Activated CD8-positive, alpha-beta memory T cell treated with anti-CD3 and anti-CD28 coated beads for 4 hours (primary cell): Measurements from ENCODE around the gene KPRP.

ENCODE experiments used
- DNase-seq, 2 donors: peaks; one replicate each; pipeline ENCODE4 v3.0.0-alpha.2; 2020; ENCODE audit warnings: low read depth in 2 of 2

KPRP gene

DNA sequence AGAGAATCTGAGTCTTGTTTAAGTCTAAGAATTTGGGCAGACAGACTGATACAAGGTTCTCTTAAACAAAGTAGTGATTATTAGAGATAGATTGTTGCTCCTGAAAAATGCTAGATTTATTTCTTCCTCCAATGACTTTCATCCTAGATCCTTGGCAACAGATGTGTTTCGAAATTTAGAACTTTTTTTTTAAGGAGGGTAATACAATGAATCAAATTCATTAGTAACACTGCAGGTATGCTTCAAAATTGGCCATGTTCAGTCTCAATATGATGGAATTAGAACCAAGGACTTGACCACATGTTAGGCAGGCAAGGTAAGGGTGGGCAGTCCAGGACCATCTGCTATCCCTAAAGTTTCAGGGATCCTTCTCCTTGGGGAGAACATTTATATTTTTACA lies 12.6 kb downstream of the KPRP start:
- no peak for DNase-seq

DNA sequence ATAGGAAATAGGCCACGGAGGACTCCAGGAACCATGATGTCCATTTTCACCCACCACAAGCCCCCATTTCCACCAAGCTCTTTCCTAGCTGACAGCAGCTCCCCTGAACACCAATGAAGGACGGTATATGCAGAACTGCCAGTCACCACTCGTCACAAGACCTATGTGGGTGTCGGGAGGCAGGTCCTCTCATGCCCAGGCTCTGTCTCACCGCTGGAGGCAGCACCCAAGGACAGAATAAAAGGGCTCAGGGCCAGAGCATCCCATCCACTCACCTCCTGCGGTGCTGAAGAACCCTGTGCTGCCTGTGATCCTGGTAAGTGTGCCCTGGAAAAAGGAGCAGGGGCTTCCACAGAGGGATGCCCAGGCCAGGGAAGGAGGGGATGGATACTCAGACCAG lies 17.1 kb downstream of the KPRP start, which contains the start of gene LCE1F:
Gene LCE1F, plus strand, starts transcription at position 266 of the 400 bp plus-strand sequence. CDS start 1,232 bp downstream, outside the sequence.
- DNase-seq, result no peak

DNA sequence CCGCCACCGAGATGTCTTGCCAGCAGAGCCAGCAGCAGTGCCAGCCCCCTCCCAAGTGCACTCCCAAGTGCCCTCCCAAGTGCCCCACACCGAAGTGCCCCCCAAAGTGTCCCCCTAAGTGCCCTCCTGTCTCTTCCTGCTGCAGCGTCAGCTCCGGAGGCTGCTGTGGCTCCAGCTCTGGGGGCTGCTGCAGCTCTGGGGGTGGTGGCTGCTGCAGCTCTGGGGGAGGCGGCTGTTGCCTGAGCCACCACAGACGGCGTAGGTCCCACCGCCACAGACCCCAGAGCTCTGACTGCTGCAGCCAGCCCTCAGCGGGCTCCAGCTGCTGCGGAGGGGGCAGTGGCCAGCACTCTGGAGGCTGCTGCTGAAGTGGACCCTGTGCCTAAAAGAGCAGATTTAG lies 18.5 kb downstream of the KPRP start:
- DNase-seq, result no peak

DNA sequence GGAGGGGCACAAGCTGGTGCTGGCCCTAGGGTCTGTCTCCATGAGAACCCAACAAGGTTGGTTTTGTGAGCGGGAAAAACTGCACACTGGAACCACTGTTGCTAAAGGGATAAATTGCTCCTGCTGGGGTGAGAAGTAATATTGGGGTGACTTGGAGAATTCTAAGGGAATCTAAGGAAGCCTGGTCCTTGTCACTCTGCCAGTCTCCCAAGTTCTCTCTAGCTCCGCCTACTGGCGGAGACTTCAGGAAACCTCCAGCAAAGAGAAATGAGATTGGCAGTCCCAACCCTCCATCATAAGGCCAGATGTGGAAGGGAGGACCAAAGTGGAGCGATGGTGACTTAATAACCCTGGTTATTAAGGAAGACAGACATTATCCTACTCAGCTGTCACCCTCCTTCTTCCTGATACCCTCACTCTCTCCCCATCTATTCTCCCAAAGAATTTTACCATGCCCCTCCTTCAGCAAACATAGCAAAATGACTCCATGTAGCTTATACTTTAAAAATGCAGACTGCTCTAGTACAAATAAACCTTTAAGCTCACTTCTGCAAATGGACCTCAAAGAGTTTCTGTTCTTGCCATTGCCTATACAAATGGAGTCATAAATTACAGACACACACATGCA lies 19.8 kb downstream of the KPRP start:
- DNase-seq, result no peak

DNA sequence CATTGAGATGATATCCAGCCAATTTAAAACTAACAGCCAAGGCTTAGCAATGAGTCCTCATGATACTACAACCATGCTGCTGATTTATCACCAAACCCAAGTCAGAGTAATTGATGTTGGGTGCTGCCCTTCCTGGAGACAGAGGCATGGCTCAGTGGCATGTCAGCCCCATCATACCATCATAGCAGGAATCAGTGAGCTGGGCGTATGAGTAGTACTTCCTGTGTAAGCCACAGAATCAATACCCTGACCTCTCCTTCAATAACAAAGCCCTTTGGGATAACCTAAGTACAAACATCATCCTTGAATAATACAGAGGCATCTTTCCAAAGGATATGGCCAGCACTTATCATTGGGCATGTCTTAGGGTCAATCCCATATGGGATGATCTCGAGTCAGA lies 25.3 kb downstream of the KPRP start:
- DNase-seq, result no peak

DNA sequence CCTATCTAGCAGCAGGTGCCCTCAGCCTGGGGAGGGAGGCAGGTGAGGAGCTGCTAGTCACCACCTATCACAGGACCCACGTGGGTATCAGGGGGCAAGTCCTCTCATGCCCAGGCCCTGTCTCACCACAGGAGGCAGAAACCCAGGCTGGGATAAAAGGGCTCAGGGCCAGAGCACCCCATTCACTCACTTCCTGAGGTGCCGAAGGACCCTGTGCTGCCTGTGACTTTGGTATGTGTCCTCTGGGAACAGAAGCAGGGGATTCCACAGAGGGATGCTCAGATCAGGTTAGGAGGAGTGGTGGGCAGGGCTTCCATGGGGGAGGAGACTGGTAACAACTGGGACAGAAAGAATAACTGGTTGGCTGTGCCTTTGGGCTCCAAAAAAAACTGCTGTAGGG lies 28.3 kb downstream of the KPRP start, which contains the start of gene LCE1E:
Gene LCE1E, plus strand, starts transcription at position 181 of the 400 bp plus-strand sequence. CDS start 1,043 bp downstream, outside the sequence.
- DNase-seq, result no peak

DNA sequence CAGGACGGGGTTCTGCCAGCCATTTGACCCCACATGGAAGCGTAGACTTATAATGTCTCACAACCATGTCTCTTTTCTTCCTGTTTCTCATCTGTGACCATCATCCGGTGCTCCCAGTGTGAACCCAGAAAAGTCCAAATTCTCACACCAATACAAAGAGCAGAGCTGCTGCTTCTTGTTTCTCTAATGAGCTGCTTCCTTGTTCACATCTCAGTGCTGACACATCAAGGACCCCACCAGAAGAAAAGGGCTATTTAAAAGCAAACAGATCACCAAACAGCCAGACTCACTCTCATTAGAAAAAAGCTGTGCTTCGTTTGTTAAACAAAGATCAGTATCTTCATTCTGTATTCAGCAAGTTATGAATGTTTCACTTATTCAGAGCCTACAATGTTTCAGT lies 37.9 kb downstream of the KPRP start:
- no peak for DNase-seq

DNA sequence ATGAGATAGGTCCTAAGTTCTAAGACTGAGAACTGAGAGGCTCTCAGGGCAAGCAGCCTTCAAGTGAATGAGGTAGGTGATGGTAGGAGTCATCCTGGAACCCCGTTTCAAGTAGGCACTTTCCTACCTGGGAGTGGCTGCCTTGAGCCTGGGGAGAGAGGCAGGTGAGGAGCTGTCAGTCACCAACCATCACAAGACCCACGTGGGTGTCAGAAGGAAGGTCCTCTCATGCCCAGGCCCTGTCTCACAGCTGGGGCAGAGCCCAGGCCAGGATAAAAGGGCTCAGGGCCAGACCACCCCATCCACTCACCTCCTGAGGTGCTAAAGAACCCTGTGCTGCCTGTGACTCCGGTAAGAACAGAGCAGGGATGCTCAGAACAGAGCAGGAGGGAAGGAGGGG lies 38.6 kb downstream of the KPRP start, which contains the start of gene LCE1D:
Gene LCE1D, plus strand, starts transcription at position 301 of the 400 bp plus-strand sequence. CDS start 1,074 bp downstream, outside the sequence.
- DNase-seq, result no peak

DNA sequence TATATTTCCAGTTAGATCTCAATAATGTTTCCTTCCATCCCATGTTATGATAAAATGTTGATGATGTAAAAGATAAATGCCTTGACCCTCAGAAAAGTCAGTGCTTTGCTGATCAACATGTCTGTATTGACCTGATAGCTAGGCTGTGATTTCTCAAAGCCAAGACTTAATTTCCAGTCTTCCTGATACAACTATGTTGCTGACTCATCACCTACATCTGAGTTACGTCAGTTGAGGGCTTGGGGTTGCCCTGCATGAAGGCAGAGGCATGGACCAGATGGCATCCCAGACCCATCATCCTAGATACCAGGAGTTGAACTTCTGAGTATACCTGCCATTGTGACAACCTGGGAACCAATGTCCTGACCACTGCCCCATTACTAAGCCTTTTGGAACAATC lies 43.5 kb downstream of the KPRP start:
- DNase-seq, result no peak

DNA sequence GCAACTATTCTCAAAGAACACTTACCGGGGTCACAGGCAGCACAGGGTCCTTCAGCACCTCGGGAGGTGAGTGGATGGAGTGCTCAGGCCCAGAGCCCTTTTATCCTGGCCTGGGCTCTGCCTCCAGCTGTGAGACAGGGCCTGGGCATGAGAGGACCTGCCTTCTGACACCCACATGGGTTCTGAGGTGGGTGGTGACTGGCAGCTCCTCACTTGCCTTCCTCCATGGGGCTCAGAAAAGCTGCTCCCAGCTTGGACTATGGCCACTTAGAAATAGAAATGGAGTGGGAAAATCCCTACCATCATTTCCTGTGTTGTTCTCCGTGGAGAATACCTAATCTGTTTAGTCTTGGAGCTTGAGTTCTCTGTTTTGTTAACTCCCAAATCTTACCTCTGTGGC lies 48.8 kb downstream of the KPRP start, which contains the start of gene LCE1C:
Gene LCE1C, minus strand, starts transcription at position 76 of the 400 bp plus-strand sequence. CDS start 1,173 bp downstream, outside the sequence.
- DNase-seq, result no peak

DNA sequence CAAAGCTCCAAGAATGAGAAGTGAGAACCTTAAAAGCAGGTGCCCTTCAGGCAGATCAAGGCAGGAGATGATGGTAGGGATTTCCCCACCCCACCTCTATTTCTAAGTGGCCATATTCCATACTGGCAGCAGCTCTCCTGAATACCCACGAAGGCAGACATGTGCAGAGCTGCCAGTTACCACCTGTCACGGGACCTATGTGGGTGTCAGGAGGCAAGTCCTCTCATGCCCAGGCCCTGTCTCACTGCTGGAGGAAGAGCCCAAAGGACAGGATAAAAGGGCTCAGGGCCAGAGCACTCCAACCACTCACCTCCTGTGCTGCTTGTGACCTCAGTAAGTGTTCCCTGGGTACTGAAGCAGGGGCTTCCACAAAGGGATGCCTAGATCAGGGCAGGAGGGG lies 53.2 kb downstream of the KPRP start:
- DNase-seq, result no peak
